GM23338 (cell line): ENCODE results near the gene SMYD3. TPM values are rescaled to one million over a fixed set of nuclear protein-coding genes. Genes with fewer than 3 reads are reported as not detected.

Experiments used
- ATAC-seq: fragments of 200-7000 bp; cut with Tn5 transposase; 3 replicates; pipeline ENCODE4 v1.9.1; 2020
- DNase-seq: peaks from one replicate; pipeline ENCODE4 v3.0.0-alpha.2; 2015; ENCODE audit warnings: low spot score
- H2AFZ ChIP-seq: fragments of 200-600 bp; sonication (generic); 2 replicates; pipeline ENCODE4 v1.8.0; 2016; ENCODE audit warnings: antibody characterized with exemption, mild to moderate bottlenecking, moderate library complexity
- H3F3A ChIP-seq: fragments of 200-600 bp; sonication (generic); replicated peaks from 2 replicates; pipeline ENCODE4 v1.8.0; 2017; ENCODE audit warnings: antibody characterized with exemption, mixed run types, low read depth
- H3K27ac ChIP-seq: fragments of 200-600 bp; sonication (generic); 2 replicates; pipeline ENCODE4 v1.6.1; 2016; ENCODE audit warnings: low read depth
- H3K27me3 ChIP-seq: fragments of 200-600 bp; sonication (generic); 2 replicates; pipeline ENCODE4 v1.8.0; 2016; ENCODE audit warnings: mild to moderate bottlenecking, mixed run types, moderate library complexity; ENCODE audit not compliant: insufficient read depth
- H3K36me3 ChIP-seq: fragments of 200-600 bp; sonication (generic); 2 replicates; pipeline ENCODE4 v1.8.0; 2016; ENCODE audit warnings: mild to moderate bottlenecking; ENCODE audit not compliant: insufficient read depth
- H3K4me1 ChIP-seq: fragments of 200-600 bp; sonication (generic); 2 replicates; pipeline ENCODE4 v1.8.0; 2016; ENCODE audit warnings: mild to moderate bottlenecking, moderate library complexity; ENCODE audit not compliant: insufficient read depth
- H3K4me2 ChIP-seq: fragments of 200-600 bp; sonication (generic); 2 replicates; pipeline ENCODE4 v1.7.1; 2017; ENCODE audit warnings: mixed run types
- H3K4me3 ChIP-seq: fragments of 200-600 bp; sonication (generic); 2 replicates; pipeline ENCODE4 v1.6.1; 2016; ENCODE audit warnings: mixed run types
- H3K79me2 ChIP-seq: fragments of 200-600 bp; sonication (generic); replicated peaks from 2 replicates; pipeline ENCODE4 v1.8.0; 2017; ENCODE audit warnings: mild to moderate bottlenecking; ENCODE audit not compliant: insufficient read depth
- H3K9me2 ChIP-seq: fragments of 200-600 bp; sonication (generic); 2 replicates; pipeline ENCODE4 v1.8.0; 2017; ENCODE audit not compliant: insufficient read depth
- H4K20me1 ChIP-seq: fragments of 200-600 bp; sonication (generic); replicated peaks from 2 replicates; pipeline ENCODE4 v1.8.0; 2017; ENCODE audit warnings: mild to moderate bottlenecking; ENCODE audit not compliant: insufficient read depth
- H3K27ac Mint-ChIP-seq: 2 replicates; pipeline ENCODE4 v1.8.0; 2020; ENCODE audit warnings: inconsistent platforms, mild to moderate bottlenecking, moderate library complexity, mixed read lengths
- H3K27me3 Mint-ChIP-seq: 3 replicates; pipeline ENCODE4 v1.8.0; 2022; ENCODE audit warnings: low read depth, mild to moderate bottlenecking, moderate library complexity, mixed read lengths, inconsistent platforms; ENCODE audit not compliant: insufficient read depth, poor library complexity
- H3K36me3 Mint-ChIP-seq: 3 replicates; pipeline ENCODE4 v1.8.0; 2021; ENCODE audit warnings: low read depth, mild to moderate bottlenecking, inconsistent platforms, moderate library complexity, mixed read lengths
- H3K4me1 Mint-ChIP-seq: 3 replicates; pipeline ENCODE4 v1.8.0; 2020; ENCODE audit warnings: mild to moderate bottlenecking, inconsistent platforms, mixed read lengths
- H3K4me3 Mint-ChIP-seq: 3 replicates; pipeline ENCODE4 v1.8.0; 2021; ENCODE audit warnings: moderate library complexity, mild to moderate bottlenecking, inconsistent platforms, mixed read lengths
- H3K9me3 Mint-ChIP-seq: 3 replicates; pipeline ENCODE4 v1.8.0; 2020; ENCODE audit warnings: moderate library complexity, mild to moderate bottlenecking, inconsistent platforms, mixed read lengths
- CREB1 ChIP-seq: fragments of 250-450 bp; sonication (Bioruptor Pico); IDR thresholded peaks from 2 replicates; pipeline ENCODE4 v1.5.0; 2020; ENCODE audit warnings: low read depth, mild to moderate bottlenecking, moderate library complexity
- CTCF ChIP-seq, 2 experiments: fragments of 200-600 bp in 1 of 2; sonication (generic) in 1 of 2; conservative IDR thresholded peaks; 2 replicates each; pipeline versions ENCODE4 v1.5.1 to v1.6.1; 2016 to 2017; ENCODE audit warnings: antibody characterized with exemption in 2 of 2, low read depth in 2 of 2, mild to moderate bottlenecking in 2 of 2, moderate library complexity in 1 of 2
- ETS1 ChIP-seq: IDR thresholded peaks from 2 replicates; pipeline ENCODE4 v1.6.1; 2016; ENCODE audit warnings: antibody characterized with exemption
- EZH2 ChIP-seq: fragments of 200-600 bp; sonication (generic); IDR thresholded peaks from one replicate; pipeline ENCODE4 v1.8.0; 2017; ENCODE audit warnings: antibody characterized with exemption, mild to moderate bottlenecking, low read depth; ENCODE audit not compliant: unreplicated experiment
- JUNB ChIP-seq: IDR thresholded peaks from one replicate; pipeline ENCODE4 v1.6.1; 2016; ENCODE audit warnings: antibody characterized with exemption; ENCODE audit not compliant: unreplicated experiment
- NANOG ChIP-seq: IDR thresholded peaks from 2 replicates; pipeline ENCODE4 v1.6.1; 2016; ENCODE audit warnings: antibody characterized with exemption, borderline replicate concordance
- REST ChIP-seq: IDR thresholded peaks from one replicate; pipeline ENCODE4 v1.6.1; 2018; ENCODE audit warnings: antibody characterized with exemption; ENCODE audit not compliant: unreplicated experiment
- STAT1 ChIP-seq: IDR thresholded peaks from one replicate; pipeline ENCODE4 v1.6.1; 2016; ENCODE audit warnings: antibody characterized with exemption; ENCODE audit not compliant: unreplicated experiment
- ZNF331 ChIP-seq: fragments of 250-450 bp; sonication (Bioruptor Pico); IDR thresholded peaks from 2 replicates; pipeline ENCODE4 v1.5.0; 2020; ENCODE audit warnings: low read depth, mild to moderate bottlenecking, moderate library complexity
- ZNF462 ChIP-seq: fragments of 250-450 bp; sonication (Bioruptor Pico); IDR thresholded peaks from 2 replicates; pipeline ENCODE4 v1.5.0; 2020; ENCODE audit warnings: mild to moderate bottlenecking, moderate library complexity
- polyA plus RNA-seq: library from polyadenylated mRNA; unstranded; fragments of >200 nt; fragmentation: Nextera tagmentation; extraction: Ambion mirVana; gene quantifications from 2 replicates; pipeline ENCODE4 v1.2.1, GENCODE V29; 2016
- total RNA-seq: library from RNA; depleted of rRNA; stranded (reverse); fragments of >200 nt; shearing (Covaris generic); gene quantifications from 2 replicates; pipeline ENCODE4 v1.2.3, GENCODE V29; 2014

Gene SMYD3
- total and polyA plus RNA-seq, 2 experiments from 2014 or later: 31.8 to 34.4 TPM

GRCh38 chr1:245752561-245752960 is 754.5 kb downstream of the SMYD3 start:
- H3K9me3 Mint-ChIP-seq: no peaks in the 10 kb centered on the region
- Histone ChIP-seq H4K20me1 (no peaks in the 10 kb centered on the region), H3K4me2 (no peak overlapping the region), H3K9me2 (no peaks in the 10 kb centered on the region; the same call in 1 of the 2 replicates), H2AFZ (no peak overlapping the region), H3K4me3 (no peak overlapping the region), H3K79me2 (no peaks in the 10 kb centered on the region), H3K4me1 (peaks cover 10% of the 10 kb centered on the region; the same call in 1 of the 2 replicates), H3F3A (no peaks in the 10 kb centered on the region), H3K27ac (no peak overlapping the region), H3K36me3 (no peaks in the 10 kb centered on the region), H3K27me3 (no peaks in the 10 kb centered on the region)
- H3K27me3 Mint-ChIP-seq: no peaks in the 10 kb centered on the region
- ATAC-seq (no peak), DNase-seq (no peak)
- no peak overlapping the region for H3K4me3 Mint-ChIP-seq
- no peak overlapping the region for H3K27ac Mint-ChIP-seq
- TF ChIP-seq JUNB (no peak), ETS1 (no peak), ZNF331 (CRISPR knock-in tag) (no peak), CREB1 (CRISPR knock-in tag) (no peak), REST (no peak), ZNF462 (CRISPR knock-in tag) (no peak), STAT1 (no peak), NANOG (no peak), CTCF (conservative IDR thresholded peaks at IDR 0.05; ENCODE audit: low read depth in 2 of 2) (no peak), EZH2 (no peak)
- H3K36me3 Mint-ChIP-seq: peaks cover 3% of the 10 kb centered on the region; the same call in 1 of the 3 replicates
- peaks cover 25% of the 10 kb centered on the region for H3K4me1 Mint-ChIP-seq
